Heart left ventricle (tissue), 16 donors: ENCODE measurements around the gene TMEM89. TPM values are rescaled to one million over a fixed set of nuclear protein-coding genes. Genes with fewer than 3 reads are reported as not detected.
A peak's percentile ranks its signal among the peaks of the same experiment; 100 is the strongest.

Source experiments
- ATAC-seq, 4 donors: fragments of 200-7000 bp; cut with Tn5 transposase; one replicate each; pipeline ENCODE4 v1.9.1; 2020 to 2022; ENCODE audit warnings: moderate library complexity in 4 of 4, mild to moderate bottlenecking in 3 of 4, moderate number of reproducible peaks in 1 of 4
- DNase-seq, 5 donors: peaks; one replicate each; pipeline ENCODE4 v3.0.0-alpha.2; 2020
- H3K27ac ChIP-seq, 12 donors: fragments of 200-600 bp; sonication (generic) in 4 of 12; one replicate each; pipeline versions ENCODE4 v1.5.0 to v1.8.0; 2016 to 2022; ENCODE audit warnings: mild to moderate bottlenecking in 2 of 12
- H3K27me3 ChIP-seq, 9 donors: fragments of 200-600 bp; sonication (generic) in 2 of 9; one replicate each; pipeline versions ENCODE4 v1.5.1 to v1.8.0; 2016 to 2022; ENCODE audit warnings: mild to moderate bottlenecking in 3 of 9
- H3K36me3 ChIP-seq, 9 donors: fragments of 200-600 bp; sonication (generic) in 2 of 9; one replicate each; pipeline versions ENCODE4 v1.5.0 to v1.8.0; 2018 to 2022; ENCODE audit warnings: mild to moderate bottlenecking in 2 of 9
- H3K4me1 ChIP-seq, 12 donors: fragments of 200-600 bp; sonication (generic) in 4 of 12; one replicate each; pipeline versions ENCODE4 v1.5.0 to v1.8.0; 2016 to 2022; ENCODE audit warnings: mild to moderate bottlenecking in 3 of 12
- H3K4me3 ChIP-seq, 12 donors: fragments of 200-600 bp; sonication (generic) in 4 of 12; one replicate each; pipeline versions ENCODE4 v1.5.0 to v1.8.0; 2017 to 2022; ENCODE audit warnings: mild to moderate bottlenecking in 9 of 12, moderate library complexity in 4 of 12
- H3K9me3 ChIP-seq, 12 donors: fragments of 200-600 bp; sonication (generic) in 4 of 12; one replicate each; pipeline versions ENCODE4 v1.5.0 to v1.8.0; 2016 to 2022; ENCODE audit warnings: mild to moderate bottlenecking in 1 of 12
- CTCF ChIP-seq, 12 donors: fragments of 200-600 bp; sonication (generic) in 4 of 12; IDR thresholded peaks; one replicate each; pipeline versions ENCODE4 v1.5.0 to v1.8.0; 2018 to 2022; ENCODE audit warnings: antibody characterized with exemption in 12 of 12, mild to moderate bottlenecking in 5 of 12
- POLR2A ChIP-seq, 2 donors: fragments of 450-650 bp; IDR thresholded peaks; one replicate each; pipeline ENCODE4 v1.6.1; 2017; ENCODE audit warnings: antibody characterized with exemption in 2 of 2, mild to moderate bottlenecking in 2 of 2, moderate library complexity in 2 of 2
- WGBS, 4 donors: extraction: QIAGEN DNeasy Blood & Tissue Kit in 2 of 4; methylation state at CpG; one replicate each; pipeline versions ENCODE4 v1.1.5 to v1.1.7; 2013 to 2018; 5-methylcytosine and 5-hydroxymethylcytosine counted together
- intact Hi-C, 10 donors: fragments of 100-400 bp; cut with DNase I; formaldehyde crosslinking; loops; one replicate each; pipeline versions ENCODE4 v1.11.1 to v1.14.2; 2022
- polyA plus RNA-seq, 2 donors: library from polyadenylated mRNA; stranded (reverse); fragments of 200-250 nt; gene quantifications; one replicate each; pipeline ENCODE4 v1.2.3, GENCODE V29; 2013
- total RNA-seq, 9 donors: library from RNA; depleted of rRNA in 2 of 9; stranded (reverse); fragments of >200 nt in 2 of 9; fragmentation: NEBNext Ultra II Directional in 3 of 9; extraction: Animal tissue kit (Norgen Biotek cat#: 25700) in 3 of 9; gene quantifications; one replicate each; pipeline versions ENCODE4 v1.1.0 to v1.2.4, GENCODE V29; 2016 to 2023
- donor health status: ischemic (EF 13 %, LVEDD 7.1; RV severe dilation, severe dysfunction).
- donor health status: healthy with polysubstance abuse.
- donor health status: DM: no; HTN: yes; CAD: no.
- donor health status: DM: no; HTN: no; CAD: no.
- donor health status: ischemic (EF 25% LVEDD 6.9; RV normal size, moderate dysfunction).
- donor health status: ischemic (EF 25% LVEDD 5.7; RV mildly dilated, moderate dysfunction).
- donor health status: healthy.
- donor health status: DM: yes; HTN: yes; CAD: no.
- donor health status: ischemic (EF 35%, LVEDD 5.7; RV mildly dilated, moderate dysfunction).
- donor health status: nonischemic (EF 11% LVEDD 7.7; RV severe dilation, severe dysfunction).
- donor health status: DM: yes; HTN: yes; CAD: no.
- donor health status: PGD.
- donor health status: ischemic (EF 29% LVEDD 5.4; RV normal size, mild dysfunction).
- donor health status: nonischemic (EF 23%, LVEDD 6.1; RV moderate dilation, normal function).

Gene TMEM89
- total and polyA plus RNA-seq, 11 donors = not detected

GRCh38 chr3:48629894-48630293, 8.3 kb upstream of the TMEM89 start:
- intact Hi-C loops = loop anchor here in 1 of 10 donors (10.0 kb wide), 1 partner anchor 165 kb away; a partner anchor contains a TSS
- DNase-seq (peak in 2 of 5 donors; percentile 16 to 17), ATAC-seq (no peak)
- WGBS, 4 donors = 94 to 96% (median 95%) methylated on average over 12 of the region's 12 CpGs
- no peaks in the 10 kb centered on the region for H3K27me3 ChIP-seq
- peaks cover 0 to 81% (median 44%) of the 10 kb centered on the region in 9 donors for H3K36me3 ChIP-seq
- TF ChIP-seq CTCF (IDR thresholded peaks at IDR 0.05) (no peak), POLR2A (IDR thresholded peaks at IDR 0.05) (no peak)
- peaks cover 0 to 13% (median 9%) of the 10 kb centered on the region in 12 donors for H3K4me1 ChIP-seq
- no peak overlapping the region for H3K4me3 ChIP-seq
- no peak overlapping the region for H3K27ac ChIP-seq
- H3K9me3 ChIP-seq = no peaks in the 10 kb centered on the region

GRCh38 chr3:48628277-48629017, 6.9 kb upstream of the TMEM89 start:
- Histone ChIP-seq H3K36me3 (peaks cover 0 to 78% (median 44%) of the 10 kb centered on the region in 9 donors), H3K27me3 (no peaks in the 10 kb centered on the region), H3K27ac (no peak overlapping the region), H3K9me3 (no peaks in the 10 kb centered on the region), H3K4me1 (no peaks in the 10 kb centered on the region), H3K4me3 (no peak overlapping the region)
- WGBS, 4 donors = 80 to 86% (median 84%) methylated on average over 13 of the region's 13 CpGs
- intact Hi-C loops = no loop called here
- no peak for TF ChIP-seq CTCF (IDR thresholded peaks at IDR 0.05)
- TF ChIP-seq POLR2A (IDR thresholded peaks at IDR 0.05) = no peak
- DNase-seq (peak in 1 of 5 donors; percentile 13), ATAC-seq (no peak)

- 89 to 95% (median 95%) methylated on average over 3 to 6 of the region's 6 CpGs for WGBS, 4 donors
- Histone ChIP-seq H3K4me3 (no peak overlapping the region), H3K36me3 (peaks cover 0 to 51% (median 33%) of the 10 kb centered on the region in 9 donors), H3K4me1 (no peaks in the 10 kb centered on the region), H3K9me3 (no peaks in the 10 kb centered on the region), H3K27ac (no peak overlapping the region), H3K27me3 (no peaks in the 10 kb centered on the region)
- TF ChIP-seq CTCF (IDR thresholded peaks at IDR 0.05) = no peak
- no peak for TF ChIP-seq POLR2A (IDR thresholded peaks at IDR 0.05)
- no peak for DNase-seq
- no peak for ATAC-seq
- intact Hi-C loops = no loop called here
Measured at GRCh38 chr3:48625600-48625999, 4.0 kb upstream of the TMEM89 start.

GRCh38 chr3:48624767-48625166, 3.2 kb upstream of the TMEM89 start:
- TF ChIP-seq POLR2A (IDR thresholded peaks at IDR 0.05) (no peak), CTCF (IDR thresholded peaks at IDR 0.05) (no peak)
- peaks cover 0 to 43% (median 25%) of the 10 kb centered on the region in 9 donors for H3K36me3 ChIP-seq
- no peak for ATAC-seq
- H3K27ac ChIP-seq = no peak overlapping the region
- peak in 1 of 5 donors; percentile 8 for DNase-seq
- H3K27me3 ChIP-seq = no peaks in the 10 kb centered on the region
- no peaks in the 10 kb centered on the region for H3K4me1 ChIP-seq
- no peaks in the 10 kb centered on the region for H3K9me3 ChIP-seq
- no peak overlapping the region for H3K4me3 ChIP-seq
- intact Hi-C loops = no loop called here
- 91 to 94% (median 92%) methylated on average over 10 of the region's 10 CpGs for WGBS, 4 donors
